Measurements from ENCODE around the gene AGTRAP.

- TF ChIP-seq CTCF (conservative IDR thresholded peaks at IDR 0.05 in 1 of 2, IDR thresholded peaks at IDR 0.05 in 1 of 2; ENCODE audit: low read depth in 1 of 2, low read length in 2 of 2), result no peak
- TF ChIP-seq EZH2 (IDR thresholded peaks at IDR 0.05; ENCODE audit: low read length, missing control alignments), result no peak
Measured at GRCh38 chr1:11703357-11704193, 32.4 kb upstream of the AGTRAP start.

All from fibroblast of lung (primary cell).